H1 (cell line): Measurements from ENCODE around the gene TSPAN8. TPM values are rescaled to one million over a fixed set of nuclear protein-coding genes. Genes with fewer than 3 reads are reported as not detected.
"Not testable (repeated sequence)": the region's sequence is repeated elsewhere in the genome, so short reads cannot be mapped to it uniquely, and the experiment has no call there.

Experiments used
- CTCF ChIA-PET: fragments of 300-600 bp; sonication (Branson Sonifier 250); formaldehyde crosslinking; loops from one replicate; lab custom pipeline; 2021; ENCODE audit not compliant: partially characterized antibody; lab: Charles Lee
- POLR2A ChIA-PET: fragments of 300-600 bp; sonication (Branson Sonifier 250); formaldehyde crosslinking; loops from one replicate; lab custom pipeline; 2021; ENCODE audit warnings: inconsistent platforms; ENCODE audit not compliant: partially characterized antibody; lab: Charles Lee
- DNase-seq, 2 experiments: peaks; one replicate each; pipeline versions ENCODE4 v3.0.0 to v3.0.0-alpha.2; 2010 to 2022; ENCODE audit warnings: low spot score in 2 of 2, low read depth in 1 of 2, mixed read lengths in 1 of 2
- FAIRE-seq: peaks from 2 replicates; lab custom pipeline; 2011; peaks lifted over from hg19 to GRCh38; lab: Jason Lieb, UNC
- H2AFZ ChIP-seq: 2 replicates; pipeline ENCODE4 v1.8.1; 2012; ENCODE audit warnings: low read length, inconsistent platforms
- H2AK5ac ChIP-seq: 2 replicates; pipeline ENCODE4 v1.6.1; 2013; ENCODE audit warnings: low read depth, low read length
- H2BK120ac ChIP-seq: replicated peaks from 2 replicates; pipeline ENCODE3; 2013; ENCODE audit warnings: low read depth, low read length, inconsistent platforms
- H2BK12ac ChIP-seq: 2 replicates; pipeline ENCODE4 v1.6.1; 2013; ENCODE audit warnings: low read depth, low read length
- H2BK15ac ChIP-seq: 2 replicates; pipeline ENCODE4 v1.6.1; 2013; ENCODE audit warnings: low read length
- H2BK20ac ChIP-seq: 2 replicates; pipeline ENCODE4 v1.6.1; 2013; ENCODE audit warnings: low read length
- H2BK5ac ChIP-seq: 2 replicates; pipeline ENCODE4 v1.6.1; 2013; ENCODE audit warnings: low read depth, low read length
- H3K14ac ChIP-seq: 2 replicates; pipeline ENCODE4 v1.6.1; 2013; ENCODE audit warnings: inconsistent platforms; ENCODE audit not compliant: insufficient read length
- H3K18ac ChIP-seq: 2 replicates; pipeline ENCODE4 v1.6.1; 2013; ENCODE audit warnings: low read length; ENCODE audit errors: extremely low read depth
- H3K23ac ChIP-seq: 2 replicates; pipeline ENCODE4 v1.6.1; 2013; ENCODE audit warnings: inconsistent platforms; ENCODE audit not compliant: insufficient read length
- H3K23me2 ChIP-seq: 2 replicates; pipeline ENCODE4 v1.6.1; 2013; ENCODE audit warnings: low read depth, low read length
- H3K27ac ChIP-seq: 2 replicates; pipeline ENCODE4 v1.6.1; 2011; ENCODE audit warnings: low read depth, low read length, inconsistent platforms
- H3K27me3 ChIP-seq, 4 experiments: replicated peaks in 1 of 4; 1 replicate in 1 of 4; 2 replicates in 3 of 4; pipeline versions ENCODE4 v1.6.1 to v1.8.1; 2011 to 2013; ENCODE audit warnings: low read length in 3 of 4, mild to moderate bottlenecking in 3 of 4, inconsistent platforms in 2 of 4, mixed read lengths in 2 of 4, moderate library complexity in 1 of 4; ENCODE audit not compliant: control insufficient read depth in 3 of 4, insufficient read depth in 3 of 4; ENCODE audit errors: extremely low read depth in 1 of 4
- H3K36me3 ChIP-seq, 4 experiments: 2 replicates each; pipeline versions ENCODE4 v1.6.1 to v1.8.1; 2011 to 2013; ENCODE audit warnings: mild to moderate bottlenecking in 4 of 4, low read length in 3 of 4, moderate library complexity in 2 of 4, control low read depth in 1 of 4, inconsistent platforms in 1 of 4; ENCODE audit not compliant: insufficient read depth in 4 of 4, control insufficient read depth in 2 of 4
- H3K4ac ChIP-seq: replicated peaks from 2 replicates; pipeline ENCODE3; 2013; ENCODE audit warnings: low read length, low read depth, mixed read lengths, inconsistent platforms; ENCODE audit not compliant: insufficient read length
- H3K4me1 ChIP-seq, 4 experiments: replicated peaks in 1 of 4; 1 replicate in 1 of 4; 2 replicates in 3 of 4; pipeline versions ENCODE4 v1.6.1 to v1.8.1; 2011 to 2013; ENCODE audit warnings: low read length in 3 of 4, inconsistent platforms in 2 of 4, mixed read lengths in 1 of 4; ENCODE audit not compliant: insufficient read depth in 4 of 4, control insufficient read depth in 3 of 4
- H3K4me2 ChIP-seq, 2 experiments: 2 replicates each; pipeline versions ENCODE4 v1.6.1 to v1.8.1; 2011 to 2013; ENCODE audit warnings: low read depth in 2 of 2, low read length in 2 of 2, control low read depth in 1 of 2, inconsistent platforms in 1 of 2, mild to moderate bottlenecking in 1 of 2; ENCODE audit not compliant: insufficient read depth in 1 of 2
- H3K4me3 ChIP-seq, 4 experiments: fragments of 200-600, 300-600 bp in 1 of 4; sonication (generic), shearing (Covaris generic), sonication (Bioruptor Twin) in 1 of 4; 2 replicates each; pipeline versions ENCODE4 v1.5.1 to v1.8.1; 2011 to 2016; ENCODE audit warnings: low read length in 4 of 4, low read depth in 3 of 4, control low read depth in 2 of 4, inconsistent platforms in 2 of 4, mild to moderate bottlenecking in 2 of 4, mixed read lengths in 1 of 4, moderate library complexity in 1 of 4; ENCODE audit not compliant: insufficient read depth in 2 of 4; ENCODE audit errors: extremely low read depth in 1 of 4
- H3K56ac ChIP-seq: replicated peaks from 2 replicates; pipeline ENCODE3; 2013; ENCODE audit warnings: low read depth, mild to moderate bottlenecking, mixed read lengths, low read length, inconsistent platforms; ENCODE audit not compliant: insufficient read length
- H3K79me1 ChIP-seq: 2 replicates; pipeline ENCODE4 v1.6.1; 2013; ENCODE audit warnings: low read depth, low read length, control low read depth
- H3K79me2 ChIP-seq, 2 experiments: 2 replicates each; pipeline versions ENCODE4 v1.6.1 to v1.8.1; 2012 to 2013; ENCODE audit warnings: low read length in 2 of 2, mild to moderate bottlenecking in 2 of 2, inconsistent platforms in 1 of 2; ENCODE audit not compliant: insufficient read depth in 2 of 2, control insufficient read depth in 1 of 2
- H3K9ac ChIP-seq, 4 experiments: replicated peaks in 1 of 4; 1 replicate in 1 of 4; 2 replicates in 3 of 4; pipeline versions ENCODE4 v1.6.1 to v1.8.1; 2011 to 2013; ENCODE audit warnings: low read depth in 3 of 4, low read length in 3 of 4, control low read depth in 2 of 4, mild to moderate bottlenecking in 2 of 4, moderate library complexity in 2 of 4, inconsistent platforms in 1 of 4; ENCODE audit errors: extremely low read depth in 1 of 4
- H3K9me3 ChIP-seq, 2 experiments: 2 replicates each; pipeline versions ENCODE4 v1.6.1 to v1.8.1; 2012 to 2013; ENCODE audit warnings: mild to moderate bottlenecking in 2 of 2, moderate library complexity in 2 of 2, control low read depth in 1 of 2, inconsistent platforms in 1 of 2, low read depth in 1 of 2, low read length in 1 of 2, mixed read lengths in 1 of 2; ENCODE audit not compliant: insufficient read depth in 2 of 2
- H4K20me1 ChIP-seq, 2 experiments: replicated peaks in 1 of 2; 2 replicates each; pipeline versions ENCODE3 to v1.8.1; 2011 to 2013; ENCODE audit warnings: inconsistent platforms in 2 of 2, low read length in 2 of 2, mild to moderate bottlenecking in 1 of 2; ENCODE audit not compliant: insufficient read depth in 2 of 2, control insufficient read depth in 1 of 2
- H4K5ac ChIP-seq: 2 replicates; pipeline ENCODE4 v1.6.1; 2013; ENCODE audit warnings: low read length, low read depth, mixed read lengths, inconsistent platforms; ENCODE audit not compliant: insufficient read length
- H4K8ac ChIP-seq: 2 replicates; pipeline ENCODE4 v1.8.0; 2013; ENCODE audit warnings: mild to moderate bottlenecking, moderate library complexity, low read length, inconsistent platforms; ENCODE audit not compliant: insufficient read depth; ENCODE audit errors: extremely low read depth
- H4K91ac ChIP-seq: replicated peaks from 2 replicates; pipeline ENCODE3; 2013; ENCODE audit warnings: low read length, mixed read lengths, inconsistent platforms; ENCODE audit not compliant: insufficient read length
- CHD2 ChIP-seq: IDR thresholded peaks from 2 replicates; pipeline ENCODE4 v1.6.1; 2012; ENCODE audit warnings: low read length, improper control_type of control experiment
- MAFK ChIP-seq: IDR thresholded peaks from 2 replicates; pipeline ENCODE4 v1.6.1; 2012; ENCODE audit warnings: low read depth, mild to moderate bottlenecking, improper control_type of control experiment, low read length
- RNF2 ChIP-seq: fragments of 200-900, 300-1000 bp; sonication (generic); IDR thresholded peaks from 2 replicates; pipeline ENCODE4 v1.7.1; 2016; ENCODE audit warnings: borderline replicate concordance, low read depth, mild to moderate bottlenecking, antibody characterized with exemption, low read length; ENCODE audit not compliant: poor library complexity, severe bottlenecking; ENCODE audit errors: missing control alignments
- WGBS, 2 experiments: shearing (Covaris generic) in 1 of 2; methylation state at CpG; one replicate each; pipeline versions ENCODE4 v1.1.6 to v1.1.7; 2013 to 2015; ENCODE audit warnings: low lambda C conversion rate in 2 of 2, mixed read lengths in 2 of 2, inconsistent platforms in 1 of 2, low coverage in 1 of 2, missing lambda C conversion rate in 1 of 2; ENCODE audit not compliant: insufficient replicate concordance in 2 of 2, insufficient coverage in 1 of 2, insufficient read length in 1 of 2; ENCODE audit errors: extremely low coverage in 1 of 2, missing lambda C conversion rate in 1 of 2; 5-methylcytosine and 5-hydroxymethylcytosine counted together
- polyA plus RNA-seq, 7 experiments: library from polyadenylated mRNA; depleted of rRNA in 3 of 7; stranded (reverse) in 5 of 7; unstranded in 2 of 7; fragments of >200 nt in 5 of 7; fragments of 200-250 nt in 2 of 7; gene quantifications; 1 replicate in 5 of 7; 2 replicates in 1 of 7; 4 replicates in 1 of 7; pipeline versions ENCODE4 v1.2.1 to v1.2.3, GENCODE V29; 2011 to 2013; ENCODE audit warnings: missing spikeins in 2 of 7, mixed read lengths in 2 of 7
- total RNA-seq: library from RNA; stranded (reverse); fragmentation: NEBNext Ultra II Directional; extraction: Animal tissue kit (Norgen Biotek cat#: 25700); gene quantifications from 2 replicates; pipeline ENCODE4 v1.2.1, GENCODE V29; 2021

TSPAN8 gene
- total and polyA plus RNA-seq, 2 of the 8 experiments (the other 6 are each of a cell fraction or from before 2014, with no cell fraction given): not detected

DNA sequence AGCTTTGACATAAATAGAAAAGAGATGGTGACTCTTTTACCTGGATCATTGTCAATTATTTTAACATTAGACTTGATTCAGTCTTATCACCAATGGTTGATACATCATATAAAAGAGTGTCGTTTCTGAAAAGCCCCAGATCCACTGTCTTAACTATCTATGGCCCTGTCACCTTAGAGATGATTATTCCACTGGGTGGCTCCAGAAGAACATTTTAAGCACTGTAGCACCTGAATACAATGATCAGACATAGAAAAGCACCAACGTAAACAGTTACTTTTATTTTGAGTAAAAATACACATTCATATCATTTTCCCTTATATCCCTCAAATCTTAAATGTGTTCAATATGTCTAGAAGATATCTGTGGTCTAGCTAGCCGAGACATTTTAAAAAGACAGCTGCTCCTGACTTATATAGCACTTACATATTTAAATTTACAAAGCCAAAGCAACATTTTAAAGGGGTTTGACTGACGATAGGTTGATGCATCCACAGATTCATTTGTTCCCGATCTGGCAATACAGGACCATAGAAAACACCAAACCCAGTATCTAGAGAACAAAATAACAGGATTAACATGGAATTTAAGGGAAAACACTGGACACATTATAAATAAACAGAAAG lies 32.9 kb downstream of the TSPAN8 start (continued):
- TF ChIP-seq CHD2 (no peak), RNF2 (no peak), MAFK (no peak)
- TF ChIP-seq, all 59 proteins: peak for 0

DNA sequence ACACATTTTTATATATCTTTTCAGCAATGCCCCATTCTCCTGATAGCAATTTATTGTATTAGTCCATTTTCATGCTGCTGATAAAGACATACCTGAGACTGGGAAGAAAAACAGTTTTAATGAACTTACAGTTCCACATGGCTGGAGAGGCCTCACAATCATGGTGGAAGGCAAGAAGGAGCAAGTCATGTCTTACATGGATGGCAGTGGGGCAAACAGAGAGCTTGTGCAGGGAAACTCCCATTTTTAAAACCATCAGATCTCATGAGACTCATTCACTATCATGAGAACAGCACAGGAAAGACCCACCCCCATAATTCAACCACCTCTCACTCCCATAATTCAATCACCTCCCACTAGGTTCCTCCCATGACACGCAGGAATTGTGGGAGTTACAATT lies 44.7 kb downstream of the TSPAN8 start:
- H2AK5ac ChIP-seq, H2BK20ac ChIP-seq, H3K79me1 ChIP-seq, POLR2A ChIA-PET, DNase-seq, H4K8ac ChIP-seq, H3K4me2 ChIP-seq, H3K23ac ChIP-seq, CTCF ChIA-PET, H3K23me2 ChIP-seq, H3K18ac ChIP-seq, H3K79me2 ChIP-seq, H3K36me3 ChIP-seq, H3K4me3 ChIP-seq, FAIRE-seq, H3K4me1 ChIP-seq, H2BK15ac ChIP-seq, H3K27ac ChIP-seq, H4K20me1 ChIP-seq, H3K27me3 ChIP-seq, H3K4ac ChIP-seq, H3K9ac ChIP-seq, H2BK12ac ChIP-seq, H3K14ac ChIP-seq, H2BK5ac ChIP-seq, H2BK120ac ChIP-seq, H4K5ac ChIP-seq, H2AFZ ChIP-seq, H3K56ac ChIP-seq, H4K91ac ChIP-seq: not testable (repeated sequence)
- H3K9me3 ChIP-seq: peaks cover 8 to 12% of the 10 kb centered on the region in 2 experiments; a peak in 3 of 4 replicates
- WGBS, 2 experiments: 94% methylated on average over 1 of the region's 1 CpG; no CpG with 5 or more reads in 1 of the 2 experiments
